ENCODE data around the gene BRINP2. TPM values are rescaled to one million over a fixed set of nuclear protein-coding genes. Genes with fewer than 3 reads are reported as not detected.

Gene BRINP2
- total and polyA plus RNA-seq, 11 donors, result 0.11 to 1.2 (median 0.19) TPM

- intact Hi-C loops (cut with DNase I), result no loop called here
- Histone ChIP-seq H3K9me3 (no peaks in the 10 kb centered on the region), H3K27me3 (no peaks in the 10 kb centered on the region), H3K36me3 (no peaks in the 10 kb centered on the region), H3K4me1 (no peaks in the 10 kb centered on the region), H3K27ac (no peak overlapping the region), H3K4me3 (no peak overlapping the region)
- peak in 2 of 4 donors; percentile 31 to 59 for ATAC-seq
- TF ChIP-seq POLR2A (IDR thresholded peaks at IDR 0.05) (no peak), CTCF (IDR thresholded peaks at IDR 0.05) (no peak)
- DNase-seq, result no peak
- WGBS, 4 donors, result 70 to 77% (median 73%) methylated on average over 4 of the region's 4 CpGs
Measured at GRCh38 chr1:177138347-177138746, 32.4 kb upstream of the BRINP2 start.

- intact Hi-C loops (cut with DNase I), result no loop called here
- H3K27ac ChIP-seq, result no peak overlapping the region
- WGBS, 4 donors, result 62 to 81% (median 78%) methylated on average over 1 of the region's 1 CpG
- no peaks in the 10 kb centered on the region for H3K36me3 ChIP-seq
- no peaks in the 10 kb centered on the region for H3K9me3 ChIP-seq
- ATAC-seq (no peak), DNase-seq (no peak)
- no peak overlapping the region for H3K4me3 ChIP-seq
- TF ChIP-seq CTCF (IDR thresholded peaks at IDR 0.05) (no peak), POLR2A (IDR thresholded peaks at IDR 0.05) (no peak)
- H3K27me3 ChIP-seq, result no peaks in the 10 kb centered on the region
- H3K4me1 ChIP-seq, result peaks cover 0 to 14% (median 0%) of the 10 kb centered on the region in 12 donors
Measured at GRCh38 chr1:177142010-177142409, 28.7 kb upstream of the BRINP2 start.

- TF ChIP-seq POLR2A (IDR thresholded peaks at IDR 0.05) (no peak), CTCF (IDR thresholded peaks at IDR 0.05) (no peak)
- H3K27ac ChIP-seq, result no peak overlapping the region
- no peaks in the 10 kb centered on the region for H3K9me3 ChIP-seq
- ATAC-seq, result no peak
- H3K4me3 ChIP-seq, result no peak overlapping the region
- no peaks in the 10 kb centered on the region for H3K36me3 ChIP-seq
- H3K27me3 ChIP-seq, result no peaks in the 10 kb centered on the region
- intact Hi-C loops (cut with DNase I), result no loop called here
- H3K4me1 ChIP-seq, result peaks cover 0 to 14% (median 0%) of the 10 kb centered on the region in 12 donors
- WGBS, 4 donors, result 85 to 87% (median 87%) methylated on average over 4 of the region's 4 CpGs
- no peak for DNase-seq
Measured at GRCh38 chr1:177142791-177143271, 27.9 kb upstream of the BRINP2 start.

GRCh38 chr1:177145106-177146070 lies 25.4 kb upstream of the BRINP2 start:
- Histone ChIP-seq H3K27me3 (no peaks in the 10 kb centered on the region), H3K36me3 (no peaks in the 10 kb centered on the region), H3K4me1 (peaks cover 0 to 14% (median 0%) of the 10 kb centered on the region in 12 donors), H3K4me3 (no peak overlapping the region), H3K27ac (peak overlapping the region in 1 of 12 donors; percentile 42), H3K9me3 (no peaks in the 10 kb centered on the region)
- no peak for TF ChIP-seq POLR2A (IDR thresholded peaks at IDR 0.05)
- no peak for TF ChIP-seq CTCF (IDR thresholded peaks at IDR 0.05)
- ATAC-seq, result peak in 3 of 4 donors; percentile 64 to 95 (median 77)
- peak in 2 of 5 donors; percentile 17 to 35 for DNase-seq
- WGBS, 4 donors, result 38 to 46% (median 38%) methylated on average over 3 of the region's 3 CpGs
- intact Hi-C loops (cut with DNase I), result no loop called here

Measured in heart left ventricle (tissue), 16 donors.